CD4-positive, alpha-beta memory T cell (primary cell): ENCODE data around the gene SLC4A9. TPM values are rescaled to one million over a fixed set of nuclear protein-coding genes. Genes with fewer than 3 reads are reported as not detected.

Source experiments
- CTCF ChIA-PET: fragments of 350-600 bp; sonication (Branson Sonifier 250); formaldehyde crosslinking; loops from one replicate; lab custom pipeline; 2021; ENCODE audit warnings: inconsistent platforms; ENCODE audit not compliant: partially characterized antibody; lab: Charles Lee
- POLR2A ChIA-PET: fragments of 350-600 bp; sonication (Branson Sonifier 250); formaldehyde crosslinking; loops from one replicate; lab custom pipeline; 2021; ENCODE audit not compliant: partially characterized antibody; lab: Charles Lee
- DNase-seq, 5 donors: peaks; one replicate each; pipeline versions ENCODE4 v3.0.0 to v3.0.0-alpha.2; 2020 to 2022; ENCODE audit warnings: mixed read lengths in 1 of 5
- H3K27ac ChIP-seq: one replicate; pipeline ENCODE4 v1.7.0; 2013; ENCODE audit warnings: low read depth, low read length
- H3K27me3 ChIP-seq: 2 replicates; pipeline ENCODE4 v1.7.0; 2013; ENCODE audit warnings: mild to moderate bottlenecking, low read length, moderate library complexity; ENCODE audit not compliant: insufficient read depth
- H3K36me3 ChIP-seq: 2 replicates; pipeline ENCODE4 v1.7.0; 2013; ENCODE audit warnings: mild to moderate bottlenecking, low read length, moderate library complexity; ENCODE audit not compliant: insufficient read depth
- H3K4me1 ChIP-seq: 2 replicates; pipeline ENCODE4 v1.7.0; 2013; ENCODE audit warnings: mild to moderate bottlenecking, low read length, moderate library complexity; ENCODE audit not compliant: insufficient read depth
- H3K4me3 ChIP-seq, 2 donors: one replicate each; pipeline ENCODE4 v1.7.0; 2013; ENCODE audit warnings: low read length in 2 of 2, mild to moderate bottlenecking in 1 of 2
- H3K9me3 ChIP-seq, 2 donors: one replicate each; pipeline ENCODE4 v1.7.0; 2013; ENCODE audit warnings: low read length in 2 of 2, control low read depth in 1 of 2; ENCODE audit not compliant: control insufficient read depth in 1 of 2
- H3K27ac Mint-ChIP-seq, 7 donors: one replicate each; pipeline ENCODE4 v1.8.0; 2020 to 2021; ENCODE audit warnings: mixed read lengths in 7 of 7, mild to moderate bottlenecking in 6 of 7, inconsistent platforms in 3 of 7, moderate library complexity in 3 of 7
- H3K27me3 Mint-ChIP-seq, 2 donors: one replicate each; pipeline ENCODE4 v1.8.0; 2020 to 2021; ENCODE audit warnings: mixed read lengths in 2 of 2
- H3K36me3 Mint-ChIP-seq, 2 donors: one replicate each; pipeline ENCODE4 v1.8.0; 2020 to 2021; ENCODE audit warnings: mixed read lengths in 2 of 2, inconsistent platforms in 1 of 2, mild to moderate bottlenecking in 1 of 2
- H3K4me1 Mint-ChIP-seq, 4 donors: one replicate each; pipeline ENCODE4 v1.8.0; 2020 to 2021; ENCODE audit warnings: mixed read lengths in 4 of 4, mild to moderate bottlenecking in 1 of 4
- H3K4me3 Mint-ChIP-seq, 8 donors: one replicate each; pipeline ENCODE4 v1.8.0; 2020 to 2021; ENCODE audit warnings: mixed read lengths in 8 of 8, mild to moderate bottlenecking in 7 of 8, moderate library complexity in 6 of 8, inconsistent platforms in 3 of 8
- H3K9me3 Mint-ChIP-seq, 8 donors: one replicate each; pipeline ENCODE4 v1.8.0; 2020 to 2021; ENCODE audit warnings: mixed read lengths in 8 of 8, mild to moderate bottlenecking in 5 of 8, inconsistent platforms in 3 of 8, moderate library complexity in 1 of 8
- intact Hi-C: fragments of 100-400 bp; cut with micrococcal nuclease; formaldehyde crosslinking; loops from one replicate; pipeline ENCODE4 v1.15.1; 2023
- polyA plus RNA-seq, 2 donors: library from polyadenylated mRNA; unstranded; fragments of 300-500 nt; fragmentation: Illumina TruSeq; gene quantifications; one replicate each; pipeline ENCODE4 v1.2.3, GENCODE V29; 2021
- total RNA-seq, 2 experiments: library from RNA; stranded (reverse); gene quantifications; one replicate each; pipeline ENCODE4 v1.2.3, GENCODE V29; 2021

SLC4A9 gene
- total and polyA plus RNA-seq, 4 experiments from 2014 or later = not detected

DNA sequence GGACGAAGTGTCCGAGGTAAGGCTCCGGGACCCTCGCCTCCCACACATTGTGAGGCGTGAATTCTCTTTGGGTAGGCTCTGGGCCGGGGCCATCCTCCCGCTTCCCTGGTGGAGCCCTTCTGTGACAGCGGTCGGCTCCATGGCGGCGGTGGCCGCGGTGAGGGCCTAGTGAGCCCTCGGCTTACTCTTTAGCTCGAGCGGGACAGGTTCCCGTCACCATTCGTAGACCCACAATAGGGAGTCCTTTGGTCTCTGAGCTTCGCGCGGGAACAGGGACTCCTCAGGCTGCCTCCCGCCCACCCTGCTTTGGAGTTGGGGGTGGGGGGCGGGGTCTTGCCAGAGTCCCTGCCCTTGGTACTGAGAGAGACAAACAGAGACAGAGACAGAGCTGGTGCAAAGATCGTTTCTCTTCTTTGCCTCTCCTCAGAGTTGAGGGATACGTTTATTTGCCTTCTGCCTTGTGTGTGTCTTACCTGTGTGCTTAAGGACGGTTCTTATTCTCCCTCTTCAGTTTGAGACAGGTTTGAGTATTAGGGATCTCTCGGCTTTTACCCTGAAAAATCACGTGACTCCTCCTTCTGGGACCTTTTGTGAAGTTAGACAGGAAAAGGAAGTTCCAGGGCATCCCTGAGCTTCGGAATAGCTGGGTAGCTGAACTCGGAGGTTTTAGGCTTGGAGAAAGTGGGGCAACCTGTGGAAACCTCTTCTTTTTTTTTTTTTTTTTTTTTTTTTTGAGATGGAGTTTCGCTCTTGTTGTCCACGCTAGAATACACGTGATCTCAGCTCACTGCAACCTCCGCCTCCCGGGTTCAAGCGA lies 42.5 kb downstream of the SLC4A9 start:
- Histone ChIP-seq H3K27ac (peak overlapping the region; percentile 90), H3K9me3 (no peaks in the 10 kb centered on the region), H3K36me3 (peaks cover 4% of the 10 kb centered on the region), H3K4me3 (peak overlapping the region; percentile 81 to 90), H3K4me1 (peaks cover 51% of the 10 kb centered on the region), H3K27me3 (no peaks in the 10 kb centered on the region)
- DNase-seq = peak; percentile 40 to 66 (median 52)
- peak overlapping the region in 2 of 7 donors; percentile 36 to 70 for H3K27ac Mint-ChIP-seq
- intact Hi-C loops = loop anchor here (1.0 kb wide), 1 partner anchor 295 kb away; no protein-coding TSS in a partner anchor
- POLR2A ChIA-PET = interaction anchor here (0.6 to 4.1 kb wide), 30 partner anchors 10 to 918 kb away, joined by 3 to 57 read pairs (median 5); partner anchors contain the start of genes APBB3, CD14, EIF4EBP3 and HARS1
- CTCF ChIA-PET = interaction anchor here (0.7 to 1.1 kb wide), 4 partner anchors 12 to 308 kb away, joined by 3 to 4 read pairs (median 4); no protein-coding TSS in a partner anchor
- H3K36me3 Mint-ChIP-seq = peaks cover 15 to 23% of the 10 kb centered on the region in 2 donors
- H3K27me3 Mint-ChIP-seq = no peaks in the 10 kb centered on the region
- H3K4me1 Mint-ChIP-seq = peaks cover 23 to 52% (median 34%) of the 10 kb centered on the region in 4 donors
- H3K4me3 Mint-ChIP-seq = no peak overlapping the region
- no peaks in the 10 kb centered on the region for H3K9me3 Mint-ChIP-seq

DNA sequence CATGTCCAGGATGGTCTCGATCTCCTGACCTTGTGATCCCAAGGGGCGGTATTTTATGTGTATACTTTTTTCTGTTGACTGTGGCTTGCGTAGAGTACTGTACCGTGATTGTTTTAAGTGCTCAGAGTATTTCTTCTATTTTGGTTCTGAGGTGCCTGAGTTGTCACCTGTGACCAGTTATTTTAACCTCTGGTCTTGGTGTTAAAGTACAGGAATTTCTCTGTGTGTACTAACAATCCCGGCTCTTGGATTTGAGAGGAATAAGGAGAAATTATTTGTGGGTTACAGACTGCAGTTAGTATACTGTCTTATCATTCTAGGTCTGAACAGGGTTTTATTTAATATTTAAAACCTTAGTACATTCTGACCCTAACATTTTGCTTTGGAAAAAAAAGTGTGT lies 43.6 kb downstream of the SLC4A9 start:
- Mint-ChIP-seq H3K9me3 (no peaks in the 10 kb centered on the region), H3K27ac (peak overlapping the region in 4 of 7 donors; percentile 36 to 87 (median 73)), H3K4me3 (no peak overlapping the region), H3K36me3 (peaks cover 15 to 24% of the 10 kb centered on the region in 2 donors), H3K4me1 (peaks cover 26 to 58% (median 41%) of the 10 kb centered on the region in 4 donors), H3K27me3 (no peaks in the 10 kb centered on the region)
- ChIA-PET POLR2A (interaction anchor here (0.7 to 1.3 kb wide), 2 partner anchors 235 to 261 kb away, joined by 3 to 6 read pairs; partner anchors contain the start of gene TMCO6), CTCF (interaction anchor here (0.8 to 1.0 kb wide), 2 partner anchors 31 to 164 kb away, joined by 3 to 4 read pairs; no protein-coding TSS in a partner anchor)
- H3K9me3 ChIP-seq = no peaks in the 10 kb centered on the region
- no peak for DNase-seq
- peaks cover 1% of the 10 kb centered on the region for H3K36me3 ChIP-seq
- no peaks in the 10 kb centered on the region for H3K27me3 ChIP-seq
- H3K4me3 ChIP-seq = no peak overlapping the region
- intact Hi-C loops = no loop called here
- peaks cover 61% of the 10 kb centered on the region for H3K4me1 ChIP-seq
- H3K27ac ChIP-seq = peak overlapping the region; percentile 90

DNA sequence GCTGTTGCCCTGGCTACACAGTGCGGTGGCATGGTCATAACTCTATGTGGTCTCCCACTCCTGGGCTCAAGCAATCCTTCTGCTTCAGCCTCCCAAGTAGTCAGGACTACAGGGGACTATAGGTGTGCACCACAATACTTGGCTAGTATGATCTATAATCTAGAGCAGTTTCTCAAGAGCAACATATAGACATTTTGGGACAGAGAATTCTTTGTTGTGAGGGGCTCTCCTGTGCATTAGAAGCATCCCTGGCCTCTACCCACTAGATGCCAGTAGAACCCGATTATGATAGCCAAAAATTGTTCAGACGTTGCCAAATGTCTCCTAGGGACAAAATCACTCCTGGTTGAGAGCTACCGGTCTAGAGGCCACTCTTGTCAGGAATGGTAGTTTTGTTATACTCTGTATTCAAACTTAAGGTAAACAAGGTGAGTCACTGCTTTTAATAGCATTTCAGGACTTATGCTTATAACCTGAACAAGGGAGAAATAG lies 48.8 kb downstream of the SLC4A9 start:
- peaks cover 14 to 27% of the 10 kb centered on the region in 2 donors for H3K36me3 Mint-ChIP-seq
- intact Hi-C loops = no loop called here
- no peaks in the 10 kb centered on the region for H3K27me3 Mint-ChIP-seq
- peak overlapping the region in 3 of 7 donors; percentile 8 to 27 (median 19) for H3K27ac Mint-ChIP-seq
- peak overlapping the region in 5 of 8 donors; percentile 11 to 63 (median 32) for H3K4me3 Mint-ChIP-seq
- Histone ChIP-seq H3K27ac (no peak overlapping the region), H3K27me3 (no peaks in the 10 kb centered on the region), H3K4me3 (no peak overlapping the region), H3K36me3 (no peaks in the 10 kb centered on the region), H3K4me1 (peaks cover 73% of the 10 kb centered on the region), H3K9me3 (no peaks in the 10 kb centered on the region)
- DNase-seq = no peak
- CTCF ChIA-PET = no interaction called here
- POLR2A ChIA-PET = no interaction called here
- peaks cover 32 to 72% (median 52%) of the 10 kb centered on the region in 4 donors for H3K4me1 Mint-ChIP-seq
- H3K9me3 Mint-ChIP-seq = no peaks in the 10 kb centered on the region

DNA sequence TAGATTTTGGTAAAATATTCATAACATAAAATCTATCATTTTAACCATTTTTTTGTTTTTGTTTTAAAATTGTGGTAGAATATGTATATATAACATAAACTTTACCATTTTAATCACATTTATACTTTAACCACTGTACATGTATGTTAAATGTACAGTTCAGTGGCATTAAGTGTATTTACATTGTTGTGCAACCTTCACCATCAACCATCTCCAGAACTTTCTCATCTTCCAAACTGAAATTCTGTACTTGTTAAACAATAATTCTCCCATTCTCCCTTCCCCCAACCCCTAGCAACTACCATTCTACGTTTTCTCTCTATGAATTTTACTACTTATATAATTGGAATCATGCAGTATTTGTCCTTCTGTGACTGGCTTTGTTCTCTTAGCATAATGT lies 53.2 kb downstream of the SLC4A9 start:
- H3K9me3 Mint-ChIP-seq = no peaks in the 10 kb centered on the region
- H3K36me3 Mint-ChIP-seq = peaks cover 11 to 33% of the 10 kb centered on the region in 2 donors
- Histone ChIP-seq H3K4me1 (peaks cover 45% of the 10 kb centered on the region), H3K9me3 (no peaks in the 10 kb centered on the region), H3K27me3 (no peaks in the 10 kb centered on the region), H3K36me3 (no peaks in the 10 kb centered on the region), H3K4me3 (no peak overlapping the region), H3K27ac (no peak overlapping the region)
- H3K4me1 Mint-ChIP-seq = peaks cover 28 to 65% (median 43%) of the 10 kb centered on the region in 4 donors
- ChIA-PET POLR2A (interaction anchor here (0.7 to 0.9 kb wide), 2 partner anchors 12 to 16 kb away, joined by 3 read pairs; partner anchors contain the start of gene ANKHD1), CTCF (no interaction called here)
- H3K27me3 Mint-ChIP-seq = no peaks in the 10 kb centered on the region
- H3K27ac Mint-ChIP-seq = peak overlapping the region in 3 of 7 donors; percentile 29 to 44 (median 31)
- H3K4me3 Mint-ChIP-seq = peak overlapping the region in 2 of 8 donors; percentile 10 to 27
- intact Hi-C loops = no loop called here
- DNase-seq = no peak

DNA sequence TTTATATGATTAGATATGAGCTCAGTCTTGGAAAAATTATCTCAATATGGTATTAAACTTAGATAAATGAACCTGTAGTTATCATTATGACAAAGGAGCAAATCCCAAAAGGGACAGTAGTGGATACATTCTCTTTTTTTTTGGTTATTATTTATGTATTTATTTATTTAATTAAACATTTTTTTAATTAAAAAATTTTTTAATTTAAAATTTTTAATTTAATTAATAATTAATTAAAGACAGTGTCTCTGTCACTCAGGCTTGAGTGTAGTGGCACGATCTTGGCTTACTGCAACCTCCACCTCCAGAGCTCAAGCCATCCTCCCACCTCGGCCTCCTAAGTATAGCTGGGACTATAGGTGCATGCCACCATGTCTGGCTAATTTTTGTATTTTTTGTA lies 57.2 kb downstream of the SLC4A9 start:
- H3K4me3 ChIP-seq = no peak overlapping the region
- H3K4me1 Mint-ChIP-seq = peaks cover 45 to 73% (median 58%) of the 10 kb centered on the region in 4 donors
- H3K4me3 Mint-ChIP-seq = peak overlapping the region in 1 of 8 donors; percentile 22
- H3K9me3 ChIP-seq = no peaks in the 10 kb centered on the region
- no peak overlapping the region for H3K27ac Mint-ChIP-seq
- H3K36me3 ChIP-seq = no peaks in the 10 kb centered on the region
- H3K27me3 Mint-ChIP-seq = no peaks in the 10 kb centered on the region
- ChIA-PET CTCF (no interaction called here), POLR2A (no interaction called here)
- H3K4me1 ChIP-seq = peaks cover 52% of the 10 kb centered on the region
- no peaks in the 10 kb centered on the region for H3K9me3 Mint-ChIP-seq
- H3K36me3 Mint-ChIP-seq = peaks cover 18 to 46% of the 10 kb centered on the region in 2 donors
- intact Hi-C loops = no loop called here
- no peaks in the 10 kb centered on the region for H3K27me3 ChIP-seq
- no peak overlapping the region for H3K27ac ChIP-seq
- DNase-seq = no peak

DNA sequence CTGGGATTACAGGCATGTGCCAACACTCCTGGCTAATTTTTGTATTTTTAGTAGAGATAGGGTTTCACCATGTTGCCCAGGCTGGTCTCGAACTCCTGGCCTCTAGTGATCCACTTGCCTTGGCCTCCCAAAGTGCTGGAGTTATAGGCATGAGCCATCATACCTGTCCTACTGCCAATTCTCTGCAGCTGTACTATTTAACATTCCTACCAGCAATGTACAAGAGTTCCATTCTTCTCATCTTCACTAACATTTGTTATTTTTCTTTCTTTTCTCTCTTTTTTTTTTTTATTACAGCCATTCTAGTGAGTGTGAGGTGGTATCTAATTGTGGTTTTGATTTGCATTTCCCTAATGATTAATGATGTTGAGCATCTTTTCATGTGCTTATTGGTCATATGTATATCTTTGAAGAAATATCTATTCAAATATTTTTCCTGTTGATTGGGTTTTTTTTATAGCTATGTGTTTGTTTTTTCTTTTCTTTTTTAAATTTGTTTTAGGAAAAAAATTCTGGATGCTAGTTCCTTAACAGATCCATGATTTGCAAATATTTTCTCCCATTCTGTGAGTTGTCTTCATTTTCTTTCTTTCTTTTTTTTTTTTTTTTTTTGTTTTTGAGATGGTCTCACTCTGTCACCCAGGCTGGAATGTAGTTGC lies 59.0 kb downstream of the SLC4A9 start:
- no peaks in the 10 kb centered on the region for H3K9me3 ChIP-seq
- ChIA-PET CTCF (interaction anchor here (0.8 kb wide), 1 partner anchor 13 kb away, joined by 3 read pairs; no protein-coding TSS in a partner anchor), POLR2A (interaction anchor here (0.7 to 1.4 kb wide), 4 partner anchors 17 to 215 kb away, joined by 3 to 4 read pairs (median 3); partner anchors contain the start of gene ANKHD1)
- H3K9me3 Mint-ChIP-seq = no peaks in the 10 kb centered on the region
- intact Hi-C loops = no loop called here
- no peaks in the 10 kb centered on the region for H3K27me3 Mint-ChIP-seq
- H3K4me3 Mint-ChIP-seq = peak overlapping the region in 5 of 8 donors; percentile 0 to 57 (median 28)
- H3K27me3 ChIP-seq = no peaks in the 10 kb centered on the region
- H3K4me3 ChIP-seq = no peak overlapping the region
- peaks cover 17 to 42% of the 10 kb centered on the region in 2 donors for H3K36me3 Mint-ChIP-seq
- DNase-seq = no peak
- H3K27ac Mint-ChIP-seq = peak overlapping the region in 2 of 7 donors; percentile 4 to 38
- H3K27ac ChIP-seq = no peak overlapping the region
- H3K4me1 Mint-ChIP-seq = peaks cover 46 to 70% (median 58%) of the 10 kb centered on the region in 4 donors
- no peaks in the 10 kb centered on the region for H3K36me3 ChIP-seq
- peaks cover 55% of the 10 kb centered on the region for H3K4me1 ChIP-seq
